Measurements from ENCODE around the gene FCHSD2.

Gene FCHSD2

DNA sequence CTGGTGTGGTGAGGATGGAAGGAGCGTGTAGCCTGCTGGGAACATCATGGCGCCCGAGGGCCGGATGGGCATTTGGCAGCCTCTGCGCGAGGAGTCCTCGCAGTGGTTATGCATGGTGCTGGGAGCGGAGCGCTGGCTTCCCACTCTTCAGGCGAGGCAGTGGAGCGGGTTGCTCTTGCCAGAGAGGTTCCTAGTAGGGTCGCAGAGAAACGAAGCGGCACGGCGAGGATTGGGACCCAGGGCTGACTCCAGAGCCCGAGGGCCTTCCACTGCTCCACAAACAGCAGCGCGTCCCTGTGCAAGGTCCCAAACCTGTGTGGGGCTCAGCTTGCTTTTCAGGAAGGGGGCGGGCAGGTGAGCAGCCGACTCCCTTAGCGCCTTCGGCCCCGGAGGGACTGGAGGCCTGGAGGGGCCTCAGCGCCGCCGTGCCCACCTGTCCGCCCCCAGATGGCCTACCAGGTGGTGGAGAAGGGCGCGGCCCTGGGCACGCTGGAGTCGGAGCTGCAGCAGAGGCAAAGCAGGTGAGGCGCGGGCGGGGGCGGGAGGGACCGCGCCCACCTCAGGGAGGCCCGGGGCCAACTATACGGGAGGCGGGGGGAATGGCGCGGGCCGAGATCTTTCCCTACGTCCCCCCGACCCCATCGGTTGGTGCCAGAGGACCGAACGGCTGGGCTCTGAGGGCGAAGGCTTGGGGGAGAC, 320.7 kb downstream of the FCHSD2 start:
- Histone ChIP-seq H3K9me2 (ENCODE audit: low read depth, low read length) (no peaks in the 10 kb centered on the region), H3K9ac (ENCODE audit: low read length) (peak overlapping the region; percentile 81), H4K20me1 (ENCODE audit: insufficient read depth, low read length) (no peaks in the 10 kb centered on the region), H3K4me3 (ENCODE audit: low read depth, low read length, poor library complexity, severe bottlenecking) (peak overlapping the region; percentile 62), H3F3A (ENCODE audit: insufficient read depth, low read length) (no peaks in the 10 kb centered on the region), H3K79me2 (ENCODE audit: insufficient read depth, low read length) (no peaks in the 10 kb centered on the region), H3K27me3 (ENCODE audit: insufficient read depth, low read length) (no peaks in the 10 kb centered on the region), H2AFZ (ENCODE audit: low read length) (no peak overlapping the region), H3K4me2 (ENCODE audit: low read length) (peak overlapping the region; percentile 87), H3K36me3 (ENCODE audit: insufficient read depth, low read length) (peaks cover 39% of the 10 kb centered on the region; the same call in 1 of the 2 replicates), H3K4me1 (ENCODE audit: insufficient read depth, low read length, severe bottlenecking) (peaks cover 34% of the 10 kb centered on the region), H3K27ac (ENCODE audit: low read depth, low read length, poor library complexity, severe bottlenecking) (peak overlapping the region; percentile 76), H3K9me3 (ENCODE audit: low read length) (no peaks in the 10 kb centered on the region)
- TF ChIP-seq, protein P1, sequence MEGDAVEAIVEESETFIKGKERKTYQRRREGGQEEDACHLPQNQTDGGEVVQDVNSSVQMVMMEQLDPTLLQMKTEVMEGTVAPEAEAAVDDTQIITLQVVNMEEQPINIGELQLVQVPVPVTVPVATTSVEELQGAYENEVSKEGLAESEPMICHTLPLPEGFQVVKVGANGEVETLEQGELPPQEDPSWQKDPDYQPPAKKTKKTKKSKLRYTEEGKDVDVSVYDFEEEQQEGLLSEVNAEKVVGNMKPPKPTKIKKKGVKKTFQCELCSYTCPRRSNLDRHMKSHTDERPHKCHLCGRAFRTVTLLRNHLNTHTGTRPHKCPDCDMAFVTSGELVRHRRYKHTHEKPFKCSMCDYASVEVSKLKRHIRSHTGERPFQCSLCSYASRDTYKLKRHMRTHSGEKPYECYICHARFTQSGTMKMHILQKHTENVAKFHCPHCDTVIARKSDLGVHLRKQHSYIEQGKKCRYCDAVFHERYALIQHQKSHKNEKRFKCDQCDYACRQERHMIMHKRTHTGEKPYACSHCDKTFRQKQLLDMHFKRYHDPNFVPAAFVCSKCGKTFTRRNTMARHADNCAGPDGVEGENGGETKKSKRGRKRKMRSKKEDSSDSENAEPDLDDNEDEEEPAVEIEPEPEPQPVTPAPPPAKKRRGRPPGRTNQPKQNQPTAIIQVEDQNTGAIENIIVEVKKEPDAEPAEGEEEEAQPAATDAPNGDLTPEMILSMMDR (IDR thresholded peaks at IDR 0.05; ENCODE audit: low read length): no peak
- no peak for TF ChIP-seq EZH2 (IDR thresholded peaks at IDR 0.05; ENCODE audit: borderline replicate concordance, low read length)

DNA sequence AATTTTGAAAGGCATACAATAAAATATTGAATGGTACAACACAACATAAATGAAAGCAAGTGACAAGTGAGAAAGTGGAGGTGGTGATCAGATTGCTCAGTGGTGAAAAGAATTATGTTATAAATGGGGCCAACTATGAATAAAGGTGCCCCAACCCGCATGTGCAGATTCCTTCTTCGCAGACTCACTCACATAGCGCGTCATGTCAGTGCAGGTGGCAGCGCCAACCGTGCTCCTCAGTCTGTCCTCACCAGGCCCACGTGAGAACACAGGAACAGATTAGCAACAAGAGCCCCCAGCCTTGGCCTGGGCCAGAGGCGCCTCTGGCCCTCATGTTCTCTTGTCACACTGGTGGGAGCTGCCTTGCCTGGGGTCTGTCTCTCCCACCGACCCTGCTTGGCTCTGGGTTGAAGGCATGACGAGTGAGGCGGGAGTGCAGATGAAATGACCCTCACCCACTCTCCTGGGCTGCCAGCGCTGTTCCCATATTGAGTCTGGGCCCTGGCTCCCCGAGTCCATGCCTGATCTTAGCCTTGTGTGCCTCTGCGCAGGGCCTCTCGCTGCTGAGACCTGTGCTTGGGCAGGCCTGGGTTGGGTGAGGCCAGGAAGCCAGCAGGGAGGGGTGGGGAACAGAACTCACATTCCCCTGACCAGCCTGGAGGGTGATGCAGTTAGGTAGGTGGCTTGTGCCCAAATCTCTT, 321.5 kb downstream of the FCHSD2 start:
- peaks cover 42% of the 10 kb centered on the region for H3K4me1 ChIP-seq (ENCODE audit: insufficient read depth, low read length, severe bottlenecking)
- H3K4me3 ChIP-seq (ENCODE audit: low read depth, low read length, poor library complexity, severe bottlenecking): no peak overlapping the region
- H3K9me2 ChIP-seq (ENCODE audit: low read depth, low read length): no peaks in the 10 kb centered on the region
- no peaks in the 10 kb centered on the region for H3K27me3 ChIP-seq (ENCODE audit: insufficient read depth, low read length)
- H3K27ac ChIP-seq (ENCODE audit: low read depth, low read length, poor library complexity, severe bottlenecking): peak overlapping the region; percentile 76
- no peaks in the 10 kb centered on the region for H4K20me1 ChIP-seq (ENCODE audit: insufficient read depth, low read length)
- peak overlapping the region; percentile 87; the same call in 1 of the 2 replicates for H3K4me2 ChIP-seq (ENCODE audit: low read length)
- no peaks in the 10 kb centered on the region for H3F3A ChIP-seq (ENCODE audit: insufficient read depth, low read length)
- no peaks in the 10 kb centered on the region for H3K79me2 ChIP-seq (ENCODE audit: insufficient read depth, low read length)
- H3K36me3 ChIP-seq (ENCODE audit: insufficient read depth, low read length): peaks cover 39% of the 10 kb centered on the region; the same call in 1 of the 2 replicates
- no peak overlapping the region for H2AFZ ChIP-seq (ENCODE audit: low read length)
- H3K9ac ChIP-seq (ENCODE audit: low read length): no peak overlapping the region; the same call in 1 of the 2 replicates
- no peak for TF ChIP-seq EZH2 (IDR thresholded peaks at IDR 0.05; ENCODE audit: borderline replicate concordance, low read length)
- TF ChIP-seq, protein P1 (IDR thresholded peaks at IDR 0.05; ENCODE audit: low read length): no peak
- no peaks in the 10 kb centered on the region for H3K9me3 ChIP-seq (ENCODE audit: low read length)

DNA sequence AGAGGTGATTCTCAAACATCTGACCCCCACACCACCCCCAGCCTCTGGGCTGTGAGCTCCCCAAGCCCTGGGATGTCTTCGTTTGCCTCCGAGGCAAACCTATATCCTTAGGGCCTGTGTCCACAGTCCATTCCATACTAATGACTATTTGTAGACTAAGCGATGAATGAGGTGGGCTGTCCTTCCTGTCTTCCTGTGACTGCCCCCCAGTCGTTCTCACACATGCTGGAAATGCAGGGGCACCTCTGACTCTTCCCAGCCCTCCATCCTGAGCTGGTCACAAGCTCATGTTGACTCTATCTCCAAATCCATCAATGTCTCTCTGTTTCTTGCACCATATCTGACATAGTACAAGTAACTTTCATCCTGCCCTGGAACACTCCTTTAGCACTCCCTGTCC, 323.1 kb downstream of the FCHSD2 start:
- TF ChIP-seq, protein P1 (IDR thresholded peaks at IDR 0.05; ENCODE audit: low read length): no peak
- no peak for TF ChIP-seq EZH2 (IDR thresholded peaks at IDR 0.05; ENCODE audit: borderline replicate concordance, low read length)
- no peaks in the 10 kb centered on the region for H3K9me2 ChIP-seq (ENCODE audit: low read depth, low read length)
- H3K27ac ChIP-seq (ENCODE audit: low read depth, low read length, poor library complexity, severe bottlenecking): no peak overlapping the region
- H3K9ac ChIP-seq (ENCODE audit: low read length): no peak overlapping the region
- H3K79me2 ChIP-seq (ENCODE audit: insufficient read depth, low read length): no peaks in the 10 kb centered on the region
- H3K9me3 ChIP-seq (ENCODE audit: low read length): no peaks in the 10 kb centered on the region
- peaks cover 39% of the 10 kb centered on the region; the same call in 1 of the 2 replicates for H3K36me3 ChIP-seq (ENCODE audit: insufficient read depth, low read length)
- H3K4me3 ChIP-seq (ENCODE audit: low read depth, low read length, poor library complexity, severe bottlenecking): no peak overlapping the region
- H3F3A ChIP-seq (ENCODE audit: insufficient read depth, low read length): no peaks in the 10 kb centered on the region
- no peaks in the 10 kb centered on the region for H4K20me1 ChIP-seq (ENCODE audit: insufficient read depth, low read length)
- H3K27me3 ChIP-seq (ENCODE audit: insufficient read depth, low read length): no peaks in the 10 kb centered on the region
- no peak overlapping the region for H3K4me2 ChIP-seq (ENCODE audit: low read length)
- no peak overlapping the region for H2AFZ ChIP-seq (ENCODE audit: low read length)
- H3K4me1 ChIP-seq (ENCODE audit: insufficient read depth, low read length, severe bottlenecking): peaks cover 49% of the 10 kb centered on the region

Data from OCI-LY1 (cell line).